ENCODE results near the gene TBC1D19. TPM values are rescaled to one million over a fixed set of nuclear protein-coding genes. Genes with fewer than 3 reads are reported as not detected.

Gene TBC1D19
- total RNA-seq, 2 experiments from 2014 or later = 4.3 to 8.0 TPM

GRCh38 chr4:26765515-26765914 lies 181.6 kb downstream of the TBC1D19 start:
- H3K9me3 Mint-ChIP-seq (ENCODE audit: low read depth) = no peaks in the 10 kb centered on the region
- H3K27ac Mint-ChIP-seq = no peak overlapping the region
- peaks cover 4% of the 10 kb centered on the region for H3K4me1 Mint-ChIP-seq
- no peaks in the 10 kb centered on the region for H3K27me3 Mint-ChIP-seq
- CTCF ChIA-PET = interaction anchor here (0.6 kb wide), 1 partner anchor 116 kb away, joined by 3 read pairs; no protein-coding TSS in a partner anchor
- no peak for ATAC-seq
- peaks cover 6% of the 10 kb centered on the region for H3K36me3 Mint-ChIP-seq
- H3K4me3 Mint-ChIP-seq = no peak overlapping the region
- DNase-seq = no peak

- no peak for ATAC-seq
- Mint-ChIP-seq H3K27me3 (no peaks in the 10 kb centered on the region), H3K9me3 (ENCODE audit: low read depth) (no peaks in the 10 kb centered on the region), H3K4me3 (no peak overlapping the region), H3K4me1 (peaks cover 4% of the 10 kb centered on the region), H3K36me3 (peaks cover 6% of the 10 kb centered on the region), H3K27ac (no peak overlapping the region)
- DNase-seq = no peak
- CTCF ChIA-PET = interaction anchor here (0.6 kb wide), 1 partner anchor 115 kb away, joined by 3 read pairs; no protein-coding TSS in a partner anchor
These were observed 182.3 kb downstream of the TBC1D19 start for GRCh38 chr4:26766141-26766540.

GRCh38 chr4:26772096-26772873 lies 188.4 kb downstream of the TBC1D19 start:
- Mint-ChIP-seq H3K27ac (no peak overlapping the region), H3K9me3 (ENCODE audit: low read depth) (no peaks in the 10 kb centered on the region), H3K27me3 (no peaks in the 10 kb centered on the region), H3K4me3 (no peak overlapping the region), H3K4me1 (no peaks in the 10 kb centered on the region), H3K36me3 (peaks cover 3% of the 10 kb centered on the region)
- ATAC-seq (no peak), DNase-seq (no peak)
- CTCF ChIA-PET = no interaction called here

GRCh38 chr4:26779224-26779623 lies 195.3 kb downstream of the TBC1D19 start:
- CTCF ChIA-PET = no interaction called here
- Mint-ChIP-seq H3K27me3 (no peaks in the 10 kb centered on the region), H3K4me1 (peaks cover 3% of the 10 kb centered on the region), H3K36me3 (peaks cover 5% of the 10 kb centered on the region), H3K4me3 (no peak overlapping the region), H3K27ac (no peak overlapping the region), H3K9me3 (ENCODE audit: low read depth) (no peaks in the 10 kb centered on the region)
- ATAC-seq = no peak
- DNase-seq = no peak

GRCh38 chr4:26779674-26780073 lies 195.8 kb downstream of the TBC1D19 start:
- H3K27ac Mint-ChIP-seq = no peak overlapping the region
- ATAC-seq (no peak), DNase-seq (no peak)
- H3K4me3 Mint-ChIP-seq = no peak overlapping the region
- CTCF ChIA-PET = no interaction called here
- H3K36me3 Mint-ChIP-seq = peaks cover 3% of the 10 kb centered on the region
- H3K27me3 Mint-ChIP-seq = no peaks in the 10 kb centered on the region
- H3K9me3 Mint-ChIP-seq (ENCODE audit: low read depth) = no peaks in the 10 kb centered on the region
- peaks cover 3% of the 10 kb centered on the region for H3K4me1 Mint-ChIP-seq

GRCh38 chr4:26780539-26780938 lies 196.7 kb downstream of the TBC1D19 start:
- CTCF ChIA-PET = no interaction called here
- H3K4me1 Mint-ChIP-seq = peaks cover 3% of the 10 kb centered on the region
- H3K4me3 Mint-ChIP-seq = no peak overlapping the region
- ATAC-seq (no peak), DNase-seq (no peak)
- peaks cover 3% of the 10 kb centered on the region for H3K36me3 Mint-ChIP-seq
- no peaks in the 10 kb centered on the region for H3K27me3 Mint-ChIP-seq
- H3K27ac Mint-ChIP-seq = no peak overlapping the region
- H3K9me3 Mint-ChIP-seq (ENCODE audit: low read depth) = no peaks in the 10 kb centered on the region

GRCh38 chr4:26782168-26782829 lies 198.4 kb downstream of the TBC1D19 start:
- CTCF ChIA-PET = no interaction called here

GRCh38 chr4:26782830-26783202 lies 198.9 kb downstream of the TBC1D19 start:
- CTCF ChIA-PET = no interaction called here
- Mint-ChIP-seq H3K4me3 (no peak overlapping the region), H3K4me1 (peaks cover 3% of the 10 kb centered on the region), H3K9me3 (ENCODE audit: low read depth) (no peaks in the 10 kb centered on the region), H3K36me3 (peaks cover 3% of the 10 kb centered on the region), H3K27me3 (no peaks in the 10 kb centered on the region), H3K27ac (no peak overlapping the region)
- DNase-seq (no peak), ATAC-seq (no peak)

More at GRCh38 chr4:26782168-26782829, 198.4 kb downstream of the TBC1D19 start:
- no peak for ATAC-seq
- Mint-ChIP-seq H3K4me3 (no peak overlapping the region), H3K9me3 (ENCODE audit: low read depth) (no peaks in the 10 kb centered on the region), H3K4me1 (peaks cover 3% of the 10 kb centered on the region), H3K36me3 (peaks cover 3% of the 10 kb centered on the region), H3K27me3 (no peaks in the 10 kb centered on the region), H3K27ac (no peak overlapping the region)
- no peak for DNase-seq

GRCh38 chr4:26784207-26784865 lies 200.5 kb downstream of the TBC1D19 start:
- ATAC-seq (no peak), DNase-seq (no peak)
- Mint-ChIP-seq H3K9me3 (ENCODE audit: low read depth) (no peaks in the 10 kb centered on the region), H3K36me3 (peaks cover 3% of the 10 kb centered on the region), H3K4me1 (peaks cover 6% of the 10 kb centered on the region), H3K27ac (no peak overlapping the region), H3K4me3 (no peak overlapping the region), H3K27me3 (no peaks in the 10 kb centered on the region)
- CTCF ChIA-PET = no interaction called here

- peaks cover 5% of the 10 kb centered on the region for H3K4me1 Mint-ChIP-seq
- H3K27ac Mint-ChIP-seq = no peak overlapping the region
- DNase-seq (no peak), ATAC-seq (no peak)
- H3K9me3 Mint-ChIP-seq (ENCODE audit: low read depth) = no peaks in the 10 kb centered on the region
- H3K27me3 Mint-ChIP-seq = peaks cover 1% of the 10 kb centered on the region
- peaks cover 3% of the 10 kb centered on the region for H3K36me3 Mint-ChIP-seq
- CTCF ChIA-PET = no interaction called here
- no peak overlapping the region for H3K4me3 Mint-ChIP-seq
These were observed 201.4 kb downstream of the TBC1D19 start for GRCh38 chr4:26785312-26785711.

- DNase-seq (no peak), ATAC-seq (no peak)
- peaks cover 3% of the 10 kb centered on the region for H3K36me3 Mint-ChIP-seq
- peaks cover 2% of the 10 kb centered on the region for H3K27me3 Mint-ChIP-seq
- CTCF ChIA-PET = no interaction called here
- no peak overlapping the region for H3K4me3 Mint-ChIP-seq
- H3K27ac Mint-ChIP-seq = no peak overlapping the region
- H3K4me1 Mint-ChIP-seq = peaks cover 3% of the 10 kb centered on the region
- no peaks in the 10 kb centered on the region for H3K9me3 Mint-ChIP-seq (ENCODE audit: low read depth)
These were observed 201.9 kb downstream of the TBC1D19 start for GRCh38 chr4:26785810-26786209.

GRCh38 chr4:26786916-26787315 lies 203.0 kb downstream of the TBC1D19 start:
- no peak overlapping the region for H3K4me3 Mint-ChIP-seq

GRCh38 chr4:26787461-26788340 lies 203.8 kb downstream of the TBC1D19 start:
- H3K4me3 Mint-ChIP-seq = no peak overlapping the region
- no peak overlapping the region for H3K27ac Mint-ChIP-seq
- no peak for ATAC-seq
- H3K36me3 Mint-ChIP-seq = peaks cover 1% of the 10 kb centered on the region
- CTCF ChIA-PET = interaction anchor here (1.5 kb wide), 1 partner anchor 215 kb away, joined by 3 read pairs; no protein-coding TSS in a partner anchor
- peaks cover 2% of the 10 kb centered on the region for H3K27me3 Mint-ChIP-seq
- no peak for DNase-seq
- H3K9me3 Mint-ChIP-seq (ENCODE audit: low read depth) = no peaks in the 10 kb centered on the region
- peaks cover 3% of the 10 kb centered on the region for H3K4me1 Mint-ChIP-seq

More at GRCh38 chr4:26786916-26787315, 203.0 kb downstream of the TBC1D19 start:
- Mint-ChIP-seq H3K27me3 (peaks cover 2% of the 10 kb centered on the region), H3K4me1 (peaks cover 3% of the 10 kb centered on the region), H3K36me3 (peaks cover 3% of the 10 kb centered on the region), H3K27ac (no peak overlapping the region), H3K9me3 (ENCODE audit: low read depth) (no peaks in the 10 kb centered on the region)
- DNase-seq (no peak), ATAC-seq (no peak)
- CTCF ChIA-PET = interaction anchor here (1.5 kb wide), 1 partner anchor 216 kb away, joined by 3 read pairs; no protein-coding TSS in a partner anchor

All from activated CD8-positive, alpha-beta memory T cell treated with anti-CD3 and anti-CD28 coated beads, Interleukin-2, amount 10 ng/mL, durations not matched to agents 7 days and 5 days (primary cell).